Astrocyte of the hippocampus (primary cell): ENCODE measurements around the gene CRABP1.
A peak's percentile ranks its signal among the peaks of the same experiment; 100 is the strongest.

Experiments used
- DNase-seq: peaks from one replicate; pipeline ENCODE4 v3.0.0; 2011; ENCODE audit warnings: low read depth, low spot score

The CRABP1 gene

DNA sequence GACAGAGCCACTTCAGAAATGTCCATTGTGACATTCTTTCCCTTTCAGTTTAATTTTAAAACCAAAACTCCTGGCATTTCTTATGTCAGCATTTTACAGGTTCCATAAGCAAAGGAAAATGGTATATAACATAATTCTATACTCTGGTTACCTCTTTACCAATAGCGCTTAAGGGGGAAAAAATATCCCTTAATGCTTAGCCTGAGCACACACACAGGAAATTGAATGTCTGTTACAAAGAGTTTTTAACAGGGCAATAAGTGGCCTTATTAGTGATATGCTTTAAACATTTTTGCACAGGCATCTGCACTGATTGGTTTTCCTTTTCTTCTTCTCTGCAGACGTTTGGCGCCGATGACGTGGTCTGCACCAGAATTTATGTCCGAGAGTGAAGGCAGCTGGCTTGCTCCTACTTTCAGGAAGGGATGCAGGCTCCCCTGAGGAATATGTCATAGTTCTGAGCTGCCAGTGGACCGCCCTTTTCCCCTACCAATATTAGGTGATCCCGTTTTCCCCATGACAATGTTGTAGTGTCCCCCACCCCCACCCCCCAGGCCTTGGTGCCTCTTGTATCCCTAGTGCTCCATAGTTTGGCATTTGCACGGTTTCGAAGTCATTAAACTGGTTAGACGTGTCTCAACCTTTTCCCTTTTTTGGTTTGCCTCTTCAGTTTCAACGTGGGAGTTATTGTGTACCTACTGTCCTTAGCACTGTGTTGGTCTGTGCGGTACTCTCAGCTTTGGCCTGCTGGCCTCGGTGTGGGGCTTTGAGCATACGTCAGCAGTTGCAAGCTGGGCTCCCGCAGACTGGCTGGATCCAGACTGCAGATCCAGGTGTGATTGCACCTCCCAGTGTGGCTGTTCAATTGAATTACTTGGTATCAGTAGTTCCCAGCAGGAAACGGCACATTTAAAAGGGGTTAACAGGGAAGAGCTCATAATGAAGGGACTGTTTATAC is 7.7 kb downstream of the CRABP1 start:
- no peak for DNase-seq

DNA sequence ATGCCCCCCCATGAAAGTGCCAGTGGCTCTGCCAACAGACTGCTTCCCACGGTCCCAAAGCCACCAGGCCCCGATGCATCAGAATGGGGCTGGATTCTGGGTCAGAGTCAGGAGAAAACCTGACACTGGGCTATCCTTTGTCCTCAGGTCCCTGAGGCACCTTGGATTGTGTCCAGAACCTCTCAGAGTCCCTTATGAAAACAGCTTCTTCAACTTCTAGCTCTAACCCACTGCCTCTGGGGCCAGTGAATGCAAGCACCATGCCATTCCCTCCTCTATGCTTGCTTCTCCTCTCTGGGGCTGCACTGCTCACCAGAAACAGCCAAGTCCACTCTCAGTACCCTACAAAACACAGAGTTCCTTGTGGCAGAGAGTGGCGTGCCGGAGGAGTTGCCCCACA is 9.9 kb downstream of the CRABP1 start:
- DNase-seq, result no peak

DNA sequence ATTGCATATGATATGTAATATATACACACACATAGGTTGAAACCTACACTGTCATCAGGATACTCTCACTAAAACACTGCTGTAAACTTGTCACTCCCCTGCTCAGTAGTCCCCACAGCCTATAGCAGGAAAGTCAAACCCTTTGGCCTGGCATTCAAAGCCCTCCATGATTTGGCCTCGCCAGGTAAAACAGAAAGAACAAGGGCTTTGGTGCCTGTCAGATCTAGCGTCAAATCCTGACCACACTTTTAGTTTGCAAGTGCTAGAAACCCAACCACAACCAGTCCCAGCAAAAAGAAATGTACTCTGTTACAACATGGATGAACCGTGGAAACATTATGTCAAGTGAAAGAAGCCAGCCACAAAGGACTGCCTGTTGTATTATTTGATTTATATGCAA is 11.4 kb downstream of the CRABP1 start:
- DNase-seq, result no peak

DNA sequence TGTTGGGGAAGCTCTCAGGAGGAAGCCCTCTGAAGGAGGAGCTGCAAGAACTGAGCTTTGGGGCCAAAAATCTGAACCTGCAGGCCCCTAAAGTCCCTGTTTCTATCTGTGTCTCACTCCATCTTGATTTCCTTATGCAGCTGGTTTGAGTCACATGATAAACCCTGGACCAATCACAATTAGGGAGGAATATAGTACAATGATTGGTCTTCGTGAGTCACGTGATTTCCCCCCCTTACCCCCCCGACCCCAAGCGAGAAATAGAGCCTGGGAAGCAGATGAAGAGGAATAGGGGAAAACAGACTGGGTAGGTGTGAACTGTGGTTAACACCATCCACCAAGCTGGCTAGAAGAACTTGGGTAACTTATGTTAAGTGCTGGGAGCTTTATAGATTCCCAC is 12.9 kb downstream of the CRABP1 start:
- no peak for DNase-seq

DNA sequence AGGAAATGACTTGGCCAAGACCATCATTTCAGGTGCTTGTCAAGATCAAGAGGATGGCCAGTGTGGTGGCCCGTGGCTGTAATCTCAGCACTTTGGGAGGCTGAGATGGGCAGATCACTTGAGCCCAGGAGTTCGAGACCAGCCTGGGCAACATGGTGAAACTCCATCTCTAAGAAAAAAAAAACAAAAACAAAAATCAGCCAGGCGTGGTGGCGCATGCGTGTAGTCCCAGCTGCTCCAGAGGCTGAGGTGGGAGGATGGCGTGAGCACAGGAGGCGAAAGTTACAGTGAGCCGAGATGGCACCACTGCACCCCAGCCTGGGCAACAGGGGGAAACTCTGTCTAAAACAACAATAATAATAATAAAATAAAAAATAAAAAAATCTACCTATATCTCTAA is 15.0 kb downstream of the CRABP1 start:
- DNase-seq, result no peak

DNA sequence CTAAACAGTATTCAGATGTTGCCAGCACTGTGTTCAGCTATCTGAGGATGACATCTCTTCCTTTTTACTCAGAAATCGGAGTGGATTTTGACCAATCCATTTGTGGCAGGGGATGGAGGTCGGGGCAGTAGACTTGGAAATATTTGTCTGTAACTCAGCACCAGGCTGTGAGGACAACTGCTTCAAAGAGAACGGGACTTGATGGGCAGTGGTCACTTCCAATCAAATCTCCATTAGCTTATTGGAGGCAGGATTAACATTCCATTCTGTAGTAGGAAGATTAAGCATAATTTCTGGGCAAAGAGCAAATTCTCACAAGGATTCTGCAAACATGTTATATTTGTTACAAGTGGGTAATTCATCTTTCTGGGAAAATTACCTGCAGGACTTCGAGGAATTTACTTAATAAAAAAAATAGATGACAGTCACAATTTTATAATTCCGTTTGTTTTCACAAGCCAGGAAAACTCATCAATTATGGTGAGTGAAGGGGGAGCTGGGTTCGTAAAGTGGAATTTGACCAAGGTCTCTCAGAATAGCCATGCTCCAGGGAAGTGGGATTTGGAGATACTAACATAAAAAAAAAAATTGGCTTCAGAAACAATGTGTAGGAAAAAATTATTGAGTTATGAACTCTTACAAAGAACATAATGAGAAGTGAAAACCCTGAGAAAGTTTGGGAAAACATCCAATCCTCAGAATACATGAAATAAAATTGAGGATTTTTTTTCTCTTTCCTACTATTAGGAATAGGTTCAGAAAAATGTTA is 18.1 kb downstream of the CRABP1 start:
- peak; percentile 31 for DNase-seq

DNA sequence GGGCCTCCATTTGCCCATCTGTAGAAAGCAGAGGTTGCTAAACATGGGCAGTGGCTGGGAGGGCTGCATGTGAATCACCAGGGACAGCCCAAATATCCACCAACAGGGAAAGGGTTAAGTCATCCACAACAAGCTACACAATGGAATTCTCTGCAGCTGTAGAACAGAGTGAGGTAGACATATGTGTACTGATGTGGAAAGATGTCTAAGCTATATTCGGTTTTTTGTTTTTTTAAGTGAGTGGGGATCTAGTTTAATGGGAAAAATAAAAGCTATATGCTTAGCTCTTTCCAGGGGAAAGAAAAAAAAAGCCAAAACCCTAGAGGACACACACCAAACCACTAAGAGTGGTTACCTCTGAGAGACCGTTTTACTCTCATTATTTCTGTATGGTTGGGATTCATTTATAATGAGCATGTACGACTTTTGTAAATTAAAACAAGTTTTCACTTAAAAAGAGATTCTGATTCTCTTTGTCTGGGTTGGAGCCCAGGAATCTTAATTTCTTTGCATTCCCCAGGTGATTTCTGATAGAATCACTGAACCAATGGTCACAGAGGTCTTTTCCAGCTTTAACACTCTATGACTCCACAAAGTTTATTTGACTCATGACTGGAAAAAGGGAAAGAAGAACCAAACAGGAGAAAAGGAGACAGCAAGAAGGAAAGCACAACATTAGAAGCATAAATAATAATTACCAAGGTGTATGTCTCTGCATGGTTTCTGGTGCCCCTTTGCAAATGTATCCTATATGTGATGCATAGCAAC is 19.1 kb downstream of the CRABP1 start:
- no peak for DNase-seq

DNA sequence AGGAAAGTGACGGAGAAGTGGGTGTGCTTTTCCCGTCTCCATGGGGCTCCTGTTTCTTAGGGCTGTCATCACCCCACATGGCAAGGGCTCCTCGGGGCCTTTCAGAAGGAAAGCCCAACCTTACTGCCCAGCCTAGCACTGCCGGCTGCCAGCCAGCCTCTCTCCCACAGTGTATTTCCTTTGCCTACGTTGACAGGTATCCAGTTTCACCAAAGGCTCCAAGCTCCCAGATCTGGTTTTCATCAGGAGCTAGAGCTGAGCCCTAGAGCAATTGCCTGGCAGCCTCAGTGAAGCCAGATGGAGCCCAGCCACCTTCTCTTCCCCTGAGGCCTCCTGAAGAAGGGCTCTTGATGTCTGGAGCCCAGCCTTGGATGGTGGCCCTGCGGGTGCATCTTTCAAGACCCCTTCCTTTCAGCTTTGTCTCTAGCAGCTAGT is 20.2 kb downstream of the CRABP1 start:
- DNase-seq, result no peak

DNA sequence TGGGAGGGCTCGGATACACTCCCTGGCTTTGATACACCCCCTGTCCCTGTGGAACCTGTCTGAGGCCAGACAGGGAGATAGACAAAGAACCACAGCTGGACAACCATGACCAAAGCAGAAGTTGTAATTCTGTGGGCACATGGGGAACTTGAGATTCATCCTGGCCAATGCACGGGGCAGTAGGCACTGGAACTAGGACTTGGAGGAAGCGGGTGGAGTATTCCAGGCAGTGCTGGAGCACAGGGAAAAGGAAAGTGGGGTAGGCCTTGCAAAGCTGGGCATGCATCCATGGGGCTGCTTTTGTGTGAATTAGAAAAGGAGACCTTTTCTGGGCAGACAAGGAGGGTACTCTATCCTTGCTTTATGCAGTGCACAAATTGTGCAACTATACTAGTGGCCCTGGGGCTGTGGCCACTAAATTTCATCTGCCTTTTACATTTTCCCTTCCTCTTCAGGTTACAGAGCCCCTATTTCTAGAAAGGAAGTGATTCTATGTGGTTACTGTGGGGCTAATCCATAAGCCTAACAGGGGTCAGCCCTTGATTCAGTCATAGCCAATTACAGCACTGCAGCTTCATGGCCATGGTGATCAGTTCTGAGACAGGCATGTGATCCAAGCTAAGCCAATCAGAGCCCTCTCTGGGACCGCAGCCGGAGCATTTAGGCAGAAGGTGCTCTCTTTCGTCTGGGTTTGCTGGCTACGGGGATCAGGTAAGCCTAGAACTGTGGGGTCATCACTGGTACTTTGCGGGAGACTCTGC is 21.0 kb downstream of the CRABP1 start:
- DNase-seq, result no peak

DNA sequence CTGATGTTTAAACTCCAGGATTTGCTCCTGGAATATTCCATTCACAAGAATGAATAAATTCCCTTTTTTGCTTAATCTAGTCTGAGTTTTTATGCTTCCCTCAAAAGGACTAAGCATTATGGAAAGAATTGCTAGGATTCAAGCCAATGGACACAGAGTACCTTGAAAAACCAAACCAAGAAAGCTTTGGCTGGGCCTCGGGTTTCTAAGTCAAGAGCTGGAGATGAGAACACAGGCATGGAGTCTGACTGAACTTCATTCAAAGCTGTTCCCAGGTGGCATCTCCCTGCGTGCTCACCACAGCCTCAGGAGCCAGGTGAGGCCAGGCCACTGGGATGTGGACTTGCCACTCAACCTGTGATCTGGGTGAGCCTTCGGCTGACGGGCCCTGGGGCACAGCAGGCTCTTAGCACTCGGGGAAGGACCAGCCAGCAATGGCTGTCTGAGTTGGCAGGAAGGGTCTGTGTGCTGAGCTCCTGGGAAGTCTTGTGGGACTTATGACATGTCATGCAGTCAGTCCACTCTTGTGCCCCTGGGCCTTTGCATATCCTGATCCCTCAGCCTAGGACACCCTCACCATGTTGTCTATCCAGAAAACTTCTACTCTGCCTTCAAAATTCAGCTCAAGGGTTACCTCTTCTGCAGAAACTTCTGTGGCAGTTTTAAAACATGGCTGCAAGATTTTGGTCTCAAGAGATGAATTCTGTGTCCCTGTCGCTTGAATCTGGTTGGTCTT is 21.8 kb downstream of the CRABP1 start:
- DNase-seq, result no peak

DNA sequence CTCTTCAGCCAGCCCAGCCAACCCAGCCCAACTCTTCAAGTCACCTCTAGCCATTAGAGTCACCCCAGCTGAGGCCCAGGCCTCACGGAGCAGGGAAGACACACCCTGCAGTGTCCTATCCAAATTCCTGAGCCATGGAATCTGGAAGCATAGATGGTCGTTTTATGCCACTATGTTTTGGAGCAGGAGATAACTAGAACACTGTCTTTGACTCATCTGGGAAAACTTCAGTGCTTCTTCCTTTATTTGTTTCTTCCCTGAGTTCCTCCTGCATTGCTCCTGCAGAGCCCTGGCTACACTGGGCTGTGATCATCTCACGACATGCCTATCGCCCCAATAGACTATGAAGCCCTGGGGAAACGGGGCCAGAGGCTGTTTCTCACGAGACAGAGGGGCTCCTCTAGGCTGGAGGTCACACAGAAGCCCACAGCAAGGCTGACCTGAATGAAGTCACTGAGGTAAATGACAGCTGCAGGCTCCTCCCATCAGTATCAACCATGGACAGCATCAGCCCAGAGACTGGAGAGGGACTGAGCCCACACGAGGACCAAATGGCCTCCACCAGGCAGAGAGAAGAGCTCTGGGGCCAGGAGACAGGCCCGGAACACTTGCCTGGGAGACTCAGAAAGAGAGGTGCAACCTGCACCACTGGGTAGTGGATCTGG is 22.7 kb downstream of the CRABP1 start:
- no peak for DNase-seq

DNA sequence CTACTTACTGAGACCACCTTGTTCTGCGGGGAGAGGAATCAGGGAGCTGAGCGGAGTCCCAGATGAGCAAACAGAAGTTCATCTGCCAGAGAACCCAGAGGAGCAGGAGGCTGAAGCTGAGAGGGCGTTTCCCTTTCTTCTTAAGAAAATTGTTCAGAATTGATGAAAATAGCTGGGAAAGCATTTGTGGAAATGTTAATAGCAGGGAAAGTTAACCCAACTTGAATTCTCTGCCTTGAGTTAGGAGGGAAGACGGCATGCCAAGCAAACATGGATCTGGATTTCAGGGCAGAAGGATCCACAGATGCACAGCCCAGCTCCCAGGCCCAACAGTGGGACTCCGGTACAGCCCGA is 23.2 kb downstream of the CRABP1 start:
- no peak for DNase-seq

DNA sequence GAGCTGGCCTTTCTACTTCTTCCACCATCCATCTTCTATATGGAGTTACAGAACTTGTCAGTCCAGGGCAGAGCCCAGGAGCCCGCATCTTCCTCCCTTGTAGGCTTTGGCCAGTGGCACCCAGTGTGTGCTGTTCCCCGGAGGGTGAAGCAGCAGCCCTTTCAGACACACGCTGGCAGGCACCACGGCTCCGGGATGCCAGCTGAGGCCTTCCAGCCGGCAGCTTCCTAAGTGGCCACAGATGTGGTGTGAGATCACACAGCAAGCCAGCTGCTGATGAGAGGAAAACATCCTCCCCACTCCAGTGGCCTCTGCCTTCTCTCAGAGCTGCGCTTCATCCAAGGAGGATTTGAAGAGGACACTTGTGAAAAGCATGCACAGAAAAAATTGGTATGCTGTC is 24.1 kb downstream of the CRABP1 start:
- DNase-seq, result no peak

DNA sequence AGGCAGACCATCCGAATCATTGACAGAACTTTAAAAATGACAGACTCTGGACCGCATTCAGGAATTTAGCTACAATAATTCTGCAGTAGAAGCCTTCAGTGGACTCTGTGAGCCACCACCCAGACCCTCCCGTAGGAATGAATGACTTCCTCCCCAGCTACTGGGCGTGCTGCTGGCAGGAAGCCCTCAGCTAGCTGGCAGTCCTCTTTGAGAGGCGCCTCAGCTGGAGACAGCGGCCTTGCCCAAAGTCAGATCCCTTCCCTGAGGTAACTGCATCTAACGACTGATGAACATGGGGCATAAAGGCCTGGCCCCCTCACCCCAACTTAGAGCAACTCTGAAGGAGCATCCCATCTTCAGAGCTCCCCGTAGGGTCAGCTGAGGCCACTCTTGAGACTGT is 25.8 kb downstream of the CRABP1 start:
- DNase-seq, result peak; percentile 16

DNA sequence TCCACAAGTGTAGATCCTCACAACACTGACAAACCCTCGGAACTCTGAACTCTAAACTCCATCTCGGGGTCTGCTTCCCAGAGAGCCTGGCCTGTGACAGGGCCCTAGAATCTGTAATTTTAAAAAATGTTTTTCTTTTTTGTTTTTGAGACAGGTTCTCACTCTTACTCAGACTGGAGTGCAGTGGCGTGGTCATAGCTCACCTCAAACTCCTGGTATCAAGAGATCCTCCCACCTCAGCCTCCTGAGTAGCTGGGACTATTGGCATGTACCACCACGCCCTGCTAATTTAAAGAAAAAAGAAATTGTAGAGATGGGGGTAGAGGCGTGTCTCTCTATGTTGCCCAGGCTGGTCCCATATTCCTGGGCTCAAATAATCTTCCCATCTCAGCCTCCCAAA is 26.2 kb downstream of the CRABP1 start:
- no peak for DNase-seq

DNA sequence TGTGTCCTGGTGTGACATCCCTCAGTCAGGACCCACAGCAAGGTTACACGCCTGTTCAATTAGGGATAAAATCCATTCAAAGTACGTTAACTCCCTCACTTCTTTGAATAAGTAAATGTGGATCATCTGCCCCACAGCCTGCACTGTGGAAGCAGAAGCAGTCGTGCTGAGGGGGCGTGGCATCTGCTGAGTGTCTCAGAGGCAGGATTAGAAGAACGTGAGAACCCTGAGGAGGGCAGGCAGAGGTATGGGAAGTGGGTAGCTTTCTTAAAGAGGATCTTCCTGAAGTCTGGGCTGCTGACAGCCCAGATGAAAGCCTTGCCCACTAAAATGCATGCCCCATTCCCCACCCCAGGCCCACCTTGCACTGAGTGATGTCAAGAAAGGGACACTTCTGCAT is 28.5 kb downstream of the CRABP1 start:
- peak; percentile 10 for DNase-seq

DNA sequence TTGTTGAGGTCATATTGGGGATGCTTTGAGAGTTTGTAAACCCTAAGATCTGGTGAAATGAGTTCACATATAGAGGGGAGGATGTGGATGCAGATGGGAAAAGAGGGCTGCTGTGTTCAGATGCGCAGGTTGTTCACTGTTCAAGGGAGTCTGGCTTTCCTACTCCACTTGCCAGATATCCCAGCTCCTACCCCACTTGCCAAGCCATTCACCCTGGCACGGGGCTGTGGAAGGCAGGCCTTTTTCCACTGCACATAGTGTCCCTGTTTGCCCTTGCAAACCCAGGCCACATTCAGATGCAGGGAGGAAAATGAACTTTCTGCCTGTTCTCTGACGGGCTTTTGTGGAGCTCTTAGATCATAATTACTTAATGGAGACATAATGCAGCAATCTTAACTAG is 29.0 kb downstream of the CRABP1 start:
- no peak for DNase-seq

DNA sequence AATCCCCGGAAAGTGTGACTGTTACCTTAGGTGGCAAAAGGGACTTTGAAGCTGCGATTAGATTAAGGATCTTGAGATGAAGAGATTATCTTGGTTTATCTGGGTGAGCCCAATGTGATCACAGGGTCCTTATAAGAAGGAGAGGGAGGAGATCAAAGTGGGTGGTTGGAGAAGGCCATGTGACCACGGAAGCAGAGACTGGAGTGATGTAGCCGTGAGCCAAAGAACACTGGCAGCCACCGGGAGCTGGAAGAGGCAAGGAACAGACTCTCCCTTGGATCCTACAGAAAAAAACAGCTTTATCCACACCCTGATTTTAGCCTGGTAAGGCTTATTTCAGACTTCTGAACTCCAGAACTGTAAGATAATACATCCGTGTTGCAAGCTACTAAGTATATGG is 29.9 kb downstream of the CRABP1 start:
- no peak for DNase-seq

DNA sequence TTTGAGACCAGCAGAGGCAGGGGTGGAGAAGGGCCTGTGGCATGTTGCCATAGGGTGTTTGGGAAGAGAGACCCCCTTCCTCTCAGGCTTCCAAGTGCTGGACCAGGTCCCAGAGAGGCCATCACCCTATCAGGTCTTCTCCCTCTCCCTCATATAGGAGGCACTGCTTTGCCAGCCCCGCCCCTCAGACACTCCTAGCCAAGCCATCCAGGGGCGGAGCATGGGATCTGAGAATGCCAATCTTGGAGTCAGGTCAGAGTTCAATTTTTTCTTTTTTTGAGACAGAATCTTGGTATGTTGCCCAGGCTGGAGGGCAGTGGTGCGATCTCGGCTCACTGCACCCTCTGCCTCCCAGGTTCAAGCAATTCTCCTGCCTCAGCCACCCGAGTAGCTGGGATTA is 32.7 kb downstream of the CRABP1 start:
- no peak for DNase-seq
